Endothelial cell of umbilical vein (primary cell): ENCODE results near the gene ATRIP. TPM values are rescaled to one million over a fixed set of nuclear protein-coding genes. Genes with fewer than 3 reads are reported as not detected.

ENCODE experiments used
- BruUV-seq: library from RNA; stranded (reverse); fragments of 400-500 nt; replicated peaks from 2 replicates; lab custom pipeline; 2021; lab: Mats Ljungman, UMichigan
- CTCF ChIA-PET: fragments of 300-600, 350-600 bp; sonication (Branson Sonifier 250); formaldehyde crosslinking; loops from one replicate; lab custom pipeline; 2021; ENCODE audit warnings: antibody characterized with exemption, inconsistent platforms; lab: Charles Lee
- POLR2A ChIA-PET: fragments of 300-600, 350-600 bp; sonication (Branson Sonifier 250); formaldehyde crosslinking; loops from one replicate; lab custom pipeline; 2021; ENCODE audit warnings: antibody characterized with exemption, inconsistent platforms; lab: Charles Lee
- DNase-seq: peaks from one replicate; pipeline ENCODE4 v3.0.0-alpha.2; 2011; ENCODE audit warnings: low read depth, low spot score
- FAIRE-seq: peaks from 2 replicates; lab custom pipeline; 2011; peaks lifted over from hg19 to GRCh38; lab: Jason Lieb, UNC
- H2AFZ ChIP-seq: 2 replicates; pipeline ENCODE4 v1.6.0; 2012; ENCODE audit warnings: low read depth, low read length, control low read depth, inconsistent platforms
- H3K27ac ChIP-seq: 2 replicates; pipeline ENCODE4 v1.5.1; 2011; ENCODE audit warnings: low read depth, mild to moderate bottlenecking, control low read depth, low read length, moderate library complexity; ENCODE audit not compliant: insufficient read depth
- H3K27me3 ChIP-seq, 2 experiments: 2 replicates each; pipeline versions ENCODE4 v1.6.0 to v1.6.1; 2011; ENCODE audit warnings: low read length in 2 of 2, mixed read lengths in 1 of 2; ENCODE audit not compliant: control insufficient read depth in 2 of 2, insufficient read depth in 2 of 2
- H3K36me3 ChIP-seq, 2 experiments: 2 replicates in 1 of 2; 3 replicates in 1 of 2; pipeline ENCODE4 v1.5.1; 2011; ENCODE audit warnings: low read length in 2 of 2, mild to moderate bottlenecking in 1 of 2, moderate library complexity in 1 of 2; ENCODE audit not compliant: control insufficient read depth in 2 of 2, insufficient read depth in 2 of 2; ENCODE audit errors: extremely low read depth in 1 of 2
- H3K4me1 ChIP-seq: 3 replicates; pipeline ENCODE4 v1.5.1; 2011; ENCODE audit warnings: mild to moderate bottlenecking, low read length; ENCODE audit not compliant: control insufficient read depth, insufficient read depth; ENCODE audit errors: extremely low read depth
- H3K4me2 ChIP-seq: 2 replicates; pipeline ENCODE4 v1.6.1; 2011; ENCODE audit warnings: low read length, control low read depth, mixed read lengths; ENCODE audit not compliant: insufficient read depth
- H3K4me3 ChIP-seq, 3 experiments: fragments of 200-600 bp in 1 of 3; sonication (generic), shearing (Covaris generic) in 1 of 3; replicated peaks in 1 of 3; 2 replicates each; pipeline ENCODE4 v1.5.1; 2011 to 2016; ENCODE audit warnings: control low read depth in 3 of 3, low read length in 3 of 3, mild to moderate bottlenecking in 2 of 3, inconsistent platforms in 1 of 3, low read depth in 1 of 3, moderate library complexity in 1 of 3; ENCODE audit not compliant: insufficient read depth in 1 of 3
- H3K79me2 ChIP-seq: 2 replicates; pipeline ENCODE4 v1.6.0; 2012; ENCODE audit warnings: low read length, inconsistent platforms; ENCODE audit not compliant: control insufficient read depth, insufficient read depth
- H3K9ac ChIP-seq: replicated peaks from 2 replicates; pipeline ENCODE3; 2011; ENCODE audit warnings: low read length, control low read depth; ENCODE audit not compliant: insufficient read depth; ENCODE audit errors: extremely low read depth
- H3K9me1 ChIP-seq: replicated peaks from 3 replicates; pipeline ENCODE4 v1.6.0; 2011; ENCODE audit warnings: mild to moderate bottlenecking, low read length; ENCODE audit not compliant: control insufficient read depth, insufficient read depth; ENCODE audit errors: extremely low read depth
- H3K9me3 ChIP-seq: replicated peaks from 2 replicates; pipeline ENCODE4 v1.5.1; 2012; ENCODE audit warnings: low read length, inconsistent platforms; ENCODE audit not compliant: control insufficient read depth, insufficient read depth
- H4K20me1 ChIP-seq: replicated peaks from 2 replicates; pipeline ENCODE3; 2011; ENCODE audit warnings: mild to moderate bottlenecking, low read length; ENCODE audit not compliant: control insufficient read depth, insufficient read depth; ENCODE audit errors: extremely low read depth
- CTCF ChIP-seq, 2 donors: IDR thresholded peaks; 1 replicate in 1 of 2; 2 replicates in 1 of 2; pipeline ENCODE4 v1.5.1; 2011; ENCODE audit warnings: low read length in 2 of 2, mild to moderate bottlenecking in 2 of 2, moderate library complexity in 2 of 2, control low read depth in 1 of 2, inconsistent platforms in 1 of 2, low read depth in 1 of 2; ENCODE audit not compliant: insufficient read depth in 1 of 2; ENCODE audit errors: extremely low read depth in 1 of 2
- EZH2 ChIP-seq: IDR thresholded peaks from 2 replicates; pipeline ENCODE4 v1.6.1; 2012; ENCODE audit warnings: borderline replicate concordance, low read depth, mild to moderate bottlenecking, moderate library complexity, low read length, inconsistent platforms; ENCODE audit not compliant: severe bottlenecking
- FOS ChIP-seq: IDR thresholded peaks from 2 replicates; pipeline ENCODE4 v1.6.1; 2011; ENCODE audit warnings: mild to moderate bottlenecking, low read length, moderate library complexity, borderline replicate concordance; ENCODE audit not compliant: insufficient read depth
- GATA2 ChIP-seq: IDR thresholded peaks from 2 replicates; pipeline ENCODE4 v1.7.0; 2011; ENCODE audit warnings: low read depth, mild to moderate bottlenecking, moderate library complexity, mixed read lengths, low read length; ENCODE audit not compliant: insufficient read length, insufficient read depth
- JUN ChIP-seq: IDR thresholded peaks from 2 replicates; pipeline ENCODE4 v1.6.1; 2011; ENCODE audit warnings: borderline replicate concordance, low read depth; ENCODE audit not compliant: insufficient read length, insufficient read depth
- MYC ChIP-seq: IDR thresholded peaks from one replicate; pipeline ENCODE4 v1.6.1; 2011; ENCODE audit warnings: mild to moderate bottlenecking, low read depth, low read length
- POLR2AphosphoS5 ChIP-seq: IDR thresholded peaks from 2 replicates; pipeline ENCODE4 v1.6.1; 2012; ENCODE audit warnings: low read depth, mild to moderate bottlenecking, control low read depth, low read length, moderate library complexity; ENCODE audit not compliant: insufficient read depth
- dilution Hi-C: fragments of 300-500 bp; cut with MboI; formaldehyde crosslinking; loops from one replicate; pipeline ENCODE4 v1.15.0; 2019; ENCODE audit warnings: low sequenced_read_pairs; ENCODE audit not compliant: extremely low pct_ligation_motif_present
- intact Hi-C: fragments of 100-400 bp; cut with micrococcal nuclease; formaldehyde crosslinking; loops from one replicate; pipeline ENCODE4 v1.10.0; 2022
- polyA plus RNA-seq, 4 experiments: library from polyadenylated mRNA; depleted of rRNA in 3 of 4; stranded (reverse) in 3 of 4; unstranded in 1 of 4; fragments of >200 nt; gene quantifications; 2 replicates each; pipeline versions ENCODE4 v1.2.1 to v1.2.3, GENCODE V29; 2011 to 2012; ENCODE audit warnings: missing spikeins in 1 of 4
- total RNA-seq: library from RNA; stranded (reverse); gene quantifications from 2 replicates; pipeline ENCODE4 v1.2.3, GENCODE V29; 2021

The ATRIP gene
- total and polyA plus RNA-seq, 2 donors (not counting 3 experiments of a cell fraction or from before 2014, with no cell fraction given), result 10.6 to 14.7 TPM

GRCh38 chr3:48422272-48422671 is 24.3 kb upstream of the ATRIP start:
- Histone ChIP-seq H3K79me2 (no peaks in the 10 kb centered on the region), H3K9me1 (no peaks in the 10 kb centered on the region), H3K36me3 (peaks cover 0 to 5% of the 10 kb centered on the region in 2 experiments), H3K9ac (no peak overlapping the region), H4K20me1 (no peaks in the 10 kb centered on the region), H3K4me3 (no peak overlapping the region), H3K4me2 (no peak overlapping the region), H3K9me3 (no peaks in the 10 kb centered on the region), H3K4me1 (no peaks in the 10 kb centered on the region), H2AFZ (no peak overlapping the region), H3K27ac (no peak overlapping the region), H3K27me3 (no peaks in the 10 kb centered on the region)
- ChIA-PET CTCF (interaction anchor here (1.1 to 2.9 kb wide), 5 partner anchors 12 to 22 kb away, joined by 3 to 39 read pairs (median 4); partner anchors contain the start of genes CCDC51 and TMA7), POLR2A (no interaction called here)
- dilution Hi-C loops (no loop called here), intact Hi-C loops (no loop called here)
- BruUV-seq, result no TSS peak
- DNase-seq (no peak), FAIRE-seq (no peak)
- no peak for TF ChIP-seq CTCF (IDR thresholded peaks at IDR 0.05; ENCODE audit: extremely low read depth in 1 of 2, insufficient read depth in 1 of 2, low read depth in 1 of 2, low read length in 2 of 2)
- no peak for TF ChIP-seq POLR2AphosphoS5
- TF ChIP-seq MYC, result no peak
- TF ChIP-seq FOS, result no peak
- TF ChIP-seq JUN, result no peak
- TF ChIP-seq EZH2, result no peak
- TF ChIP-seq GATA2, result no peak
